CD14-positive monocyte (primary cell): ENCODE results near the gene LRRC75B. TPM values are rescaled to one million over a fixed set of nuclear protein-coding genes. Genes with fewer than 3 reads are reported as not detected.
A peak's percentile ranks its signal among the peaks of the same experiment; 100 is the strongest.

ENCODE experiments used
- DNase-seq, 3 donors: peaks; one replicate each; pipeline ENCODE4 v3.0.0-alpha.2; 2011 to 2022
- H2AFZ ChIP-seq: 2 replicates; pipeline ENCODE4 v1.6.0; 2012; ENCODE audit warnings: mild to moderate bottlenecking, low read depth, low read length, inconsistent platforms; ENCODE audit not compliant: insufficient read depth, poor library complexity, severe bottlenecking
- H3K27ac ChIP-seq, 2 donors: 1 replicate in 1 of 2; 2 replicates in 1 of 2; pipeline ENCODE4 v1.5.1; 2012 to 2013; ENCODE audit warnings: low read length in 2 of 2, control low read depth in 1 of 2, inconsistent platforms in 1 of 2, low read depth in 1 of 2, mild to moderate bottlenecking in 1 of 2
- H3K27me3 ChIP-seq, 2 donors: one replicate each; pipeline versions ENCODE4 v1.6.0 to v1.6.1; 2011 to 2013; ENCODE audit warnings: low read length in 2 of 2; ENCODE audit not compliant: control insufficient read depth in 2 of 2, insufficient read depth in 2 of 2
- H3K36me3 ChIP-seq, 2 donors: replicated peaks in 1 of 2; 1 replicate in 1 of 2; 2 replicates in 1 of 2; pipeline versions ENCODE4 v1.5.1 to v1.6.1; 2012 to 2013; ENCODE audit warnings: low read length in 2 of 2, control low read depth in 1 of 2, inconsistent platforms in 1 of 2, mild to moderate bottlenecking in 1 of 2; ENCODE audit not compliant: insufficient read depth in 2 of 2, control insufficient read depth in 1 of 2
- H3K4me1 ChIP-seq, 2 donors: 1 replicate in 1 of 2; 2 replicates in 1 of 2; pipeline versions ENCODE4 v1.5.1 to v1.6.1; 2012 to 2013; ENCODE audit warnings: low read length in 2 of 2, control low read depth in 1 of 2, inconsistent platforms in 1 of 2, mild to moderate bottlenecking in 1 of 2, moderate library complexity in 1 of 2; ENCODE audit not compliant: insufficient read depth in 2 of 2, control insufficient read depth in 1 of 2
- H3K4me2 ChIP-seq: replicated peaks from 2 replicates; pipeline ENCODE3; 2012; ENCODE audit warnings: low read length, moderate library complexity, mild to moderate bottlenecking; ENCODE audit not compliant: poor library complexity, severe bottlenecking; ENCODE audit errors: extremely low read depth
- H3K4me3 ChIP-seq, 3 experiments: fragments of 200-600 bp in 1 of 3; sonication (generic) in 1 of 3; replicated peaks in 1 of 3; 1 replicate in 2 of 3; 2 replicates in 1 of 3; pipeline ENCODE4 v1.5.1; 2011 to 2013; ENCODE audit warnings: low read length in 3 of 3, mild to moderate bottlenecking in 3 of 3, control low read depth in 2 of 3, low read depth in 2 of 3, inconsistent platforms in 1 of 3, moderate library complexity in 1 of 3
- H3K79me2 ChIP-seq: 2 replicates; pipeline ENCODE4 v1.6.0; 2012; ENCODE audit warnings: mild to moderate bottlenecking, control low read depth, inconsistent platforms, low read length, moderate library complexity; ENCODE audit not compliant: insufficient read depth
- H3K9ac ChIP-seq: 2 replicates; pipeline ENCODE4 v1.6.0; 2017; ENCODE audit warnings: low read length, mild to moderate bottlenecking; ENCODE audit not compliant: insufficient read depth, poor library complexity, severe bottlenecking
- H3K9me3 ChIP-seq, 2 donors: replicated peaks in 1 of 2; 1 replicate in 1 of 2; 2 replicates in 1 of 2; pipeline versions ENCODE4 v1.5.1 to v1.6.1; 2012 to 2013; ENCODE audit warnings: low read length in 2 of 2, control low read depth in 1 of 2; ENCODE audit not compliant: control insufficient read depth in 1 of 2, insufficient read depth in 1 of 2
- H4K20me1 ChIP-seq: 2 replicates; pipeline ENCODE4 v1.6.0; 2012; ENCODE audit warnings: mild to moderate bottlenecking, low read length, control low read depth, moderate library complexity; ENCODE audit not compliant: insufficient read depth
- H3K27ac Mint-ChIP-seq, 7 donors: one replicate each; pipeline ENCODE4 v1.8.0; 2020; ENCODE audit warnings: mild to moderate bottlenecking in 7 of 7, mixed read lengths in 7 of 7, moderate library complexity in 6 of 7, inconsistent platforms in 2 of 7
- H3K27me3 Mint-ChIP-seq, 3 donors: one replicate each; pipeline ENCODE4 v1.8.0; 2021 to 2022; ENCODE audit warnings: low read depth in 3 of 3, mild to moderate bottlenecking in 3 of 3, mixed read lengths in 3 of 3, moderate library complexity in 3 of 3, inconsistent platforms in 1 of 3
- H3K36me3 Mint-ChIP-seq, 2 donors: one replicate each; pipeline ENCODE4 v1.8.0; 2020; ENCODE audit warnings: mixed read lengths in 2 of 2, inconsistent platforms in 1 of 2, mild to moderate bottlenecking in 1 of 2
- H3K4me1 Mint-ChIP-seq: one replicate; pipeline ENCODE4 v1.8.0; 2020; ENCODE audit warnings: mild to moderate bottlenecking, mixed read lengths
- H3K4me3 Mint-ChIP-seq, 2 donors: one replicate each; pipeline ENCODE4 v1.8.0; 2020; ENCODE audit warnings: mild to moderate bottlenecking in 2 of 2, mixed read lengths in 2 of 2, moderate library complexity in 1 of 2
- H3K9me3 Mint-ChIP-seq, 7 donors: one replicate each; pipeline ENCODE4 v1.8.0; 2020 to 2022; ENCODE audit warnings: mixed read lengths in 7 of 7, mild to moderate bottlenecking in 6 of 7, moderate library complexity in 6 of 7, inconsistent platforms in 2 of 7
- CTCF ChIP-seq: fragments of 200-600 bp; IDR thresholded peaks from one replicate; pipeline ENCODE4 v1.8.0; 2022; ENCODE audit warnings: antibody characterized with exemption, mild to moderate bottlenecking
- WGBS: methylation state at CpG from one replicate; pipeline ENCODE4 v1.1.5; 2013; ENCODE audit warnings: missing lambda C conversion rate; ENCODE audit not compliant: insufficient coverage; 5-methylcytosine and 5-hydroxymethylcytosine counted together
- intact Hi-C, 2 donors: fragments of 100-400 bp; cut with micrococcal nuclease; formaldehyde crosslinking; loops; one replicate each; pipeline versions ENCODE4 v1.15.0 to v1.15.1; 2023
- polyA plus RNA-seq, 3 donors: library from polyadenylated mRNA; depleted of rRNA in 1 of 3; unstranded in 2 of 3; stranded (reverse) in 1 of 3; fragments of 300-500 nt in 2 of 3; fragments of >200 nt in 1 of 3; fragmentation: Illumina TruSeq in 2 of 3; gene quantifications; 1 replicate in 2 of 3; 2 replicates in 1 of 3; pipeline ENCODE4 v1.2.3, GENCODE V29; 2012 to 2021

LRRC75B gene
- polyA plus RNA-seq, 3 donors = 0.20 to 5.2 (median 0.53) TPM

- Histone ChIP-seq H3K4me2 (peak overlapping the region; percentile 84), H2AFZ (peak overlapping the region; percentile 77), H3K36me3 (no peaks in the 10 kb centered on the region), H3K9me3 (no peaks in the 10 kb centered on the region), H3K4me3 (peak overlapping the region; percentile 30 to 77 (median 42)), H3K79me2 (no peaks in the 10 kb centered on the region), H3K27ac (no peak overlapping the region), H3K4me1 (peaks cover 8 to 15% of the 10 kb centered on the region in 2 donors), H3K27me3 (no peaks in the 10 kb centered on the region), H3K9ac (peak overlapping the region; percentile 80), H4K20me1 (no peaks in the 10 kb centered on the region)
- intact Hi-C loops = no loop called here
- peaks cover 0 to 9% (median 2%) of the 10 kb centered on the region in 3 donors for H3K27me3 Mint-ChIP-seq
- WGBS = 11% methylated on average over 31 of the region's 33 CpGs
- H3K4me1 Mint-ChIP-seq = peaks cover 9% of the 10 kb centered on the region
- no peaks in the 10 kb centered on the region for H3K9me3 Mint-ChIP-seq
- no peaks in the 10 kb centered on the region for H3K36me3 Mint-ChIP-seq
- TF ChIP-seq CTCF = no peak
- H3K27ac Mint-ChIP-seq = peak overlapping the region in 5 of 7 donors; percentile 13 to 88 (median 61)
- DNase-seq = no peak
- H3K4me3 Mint-ChIP-seq = peak overlapping the region; percentile 88 to 91
Measured at GRCh38 chr22:24592058-24592850, 619 bp downstream of the LRRC75B start.

DNA sequence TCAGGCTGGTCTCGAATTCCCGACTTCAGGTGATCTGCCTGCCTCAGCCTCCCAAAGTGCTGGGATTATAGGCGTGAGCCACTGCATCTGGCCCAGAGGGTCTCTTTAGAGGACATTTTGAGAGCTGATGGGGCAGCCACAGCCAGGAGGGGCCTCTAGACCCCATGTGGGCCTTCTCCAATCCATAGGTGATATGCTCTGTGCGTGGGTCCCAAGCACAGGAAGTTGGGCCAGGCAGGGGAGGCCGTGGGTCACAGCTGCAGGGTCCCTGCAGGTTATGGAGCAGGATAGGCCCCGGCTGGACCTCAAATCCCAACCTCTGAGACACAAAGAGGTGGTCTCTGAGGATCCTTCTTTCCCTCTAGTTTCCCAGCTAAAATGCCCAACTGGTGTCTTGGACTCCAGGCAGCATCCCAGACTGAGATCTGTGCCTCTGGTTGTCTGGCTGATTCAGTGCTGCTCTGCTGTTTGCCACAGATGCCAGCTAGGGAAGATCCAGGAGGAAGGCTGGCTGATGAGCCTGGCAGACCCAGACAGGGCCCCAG lies 1.5 kb downstream of the LRRC75B start:
- intact Hi-C loops = no loop called here
- Mint-ChIP-seq H3K36me3 (no peaks in the 10 kb centered on the region), H3K27me3 (peaks cover 0 to 9% (median 2%) of the 10 kb centered on the region in 3 donors), H3K4me3 (no peak overlapping the region), H3K9me3 (no peaks in the 10 kb centered on the region), H3K4me1 (peaks cover 9% of the 10 kb centered on the region), H3K27ac (peak overlapping the region in 1 of 7 donors; percentile 71)
- H3K4me2 ChIP-seq = no peak overlapping the region
- H3K79me2 ChIP-seq = no peaks in the 10 kb centered on the region
- no peak overlapping the region for H3K4me3 ChIP-seq
- H4K20me1 ChIP-seq = no peaks in the 10 kb centered on the region
- H2AFZ ChIP-seq = no peak overlapping the region
- H3K4me1 ChIP-seq = peaks cover 8 to 15% of the 10 kb centered on the region in 2 donors
- WGBS = 97% methylated on average over 6 of the region's 6 CpGs
- H3K9ac ChIP-seq = no peak overlapping the region
- H3K36me3 ChIP-seq = no peaks in the 10 kb centered on the region
- no peak for TF ChIP-seq CTCF
- H3K9me3 ChIP-seq = no peaks in the 10 kb centered on the region
- no peak for DNase-seq
- no peak overlapping the region for H3K27ac ChIP-seq
- H3K27me3 ChIP-seq = no peaks in the 10 kb centered on the region
